GM10248 (cell line): Measurements from ENCODE around the gene WDFY2.

Experiments
- CTCF ChIA-PET: fragments of 300-600 bp; sonication (Branson Sonifier 250); formaldehyde crosslinking; extraction: SDS; loops from one replicate; lab custom pipeline; 2021; ENCODE audit warnings: antibody characterized with exemption; lab: Yijun Ruan, JAX
- POLR2A ChIA-PET: fragments of 350-650 bp; sonication (Branson Sonifier 250); formaldehyde crosslinking; extraction: SDS; loops from one replicate; lab custom pipeline; 2020; ENCODE audit warnings: antibody characterized with exemption; lab: Yijun Ruan, JAX
- DNase-seq: peaks from one replicate; pipeline ENCODE4 v3.0.0; 2012; ENCODE audit errors: extremely low spot score
- TF ChIP-seq, protein P1 (sequence below): IDR thresholded peaks from 2 replicates; pipeline ENCODE4 v1.5.1; 2012; ENCODE audit warnings: mild to moderate bottlenecking, low read depth; ENCODE audit errors: extremely low read depth, missing control alignments, control extremely low read depth

The WDFY2 gene

GRCh38 chr13:51806566-51806965 is 222.3 kb downstream of the WDFY2 start:
- ChIA-PET CTCF (interaction anchor here (0.7 to 2.2 kb wide), 5 partner anchors 9 to 681 kb away, joined by 3 to 10 read pairs (median 4); no protein-coding TSS in a partner anchor), POLR2A (no interaction called here)
- DNase-seq: no peak
- TF ChIP-seq, protein P1, sequence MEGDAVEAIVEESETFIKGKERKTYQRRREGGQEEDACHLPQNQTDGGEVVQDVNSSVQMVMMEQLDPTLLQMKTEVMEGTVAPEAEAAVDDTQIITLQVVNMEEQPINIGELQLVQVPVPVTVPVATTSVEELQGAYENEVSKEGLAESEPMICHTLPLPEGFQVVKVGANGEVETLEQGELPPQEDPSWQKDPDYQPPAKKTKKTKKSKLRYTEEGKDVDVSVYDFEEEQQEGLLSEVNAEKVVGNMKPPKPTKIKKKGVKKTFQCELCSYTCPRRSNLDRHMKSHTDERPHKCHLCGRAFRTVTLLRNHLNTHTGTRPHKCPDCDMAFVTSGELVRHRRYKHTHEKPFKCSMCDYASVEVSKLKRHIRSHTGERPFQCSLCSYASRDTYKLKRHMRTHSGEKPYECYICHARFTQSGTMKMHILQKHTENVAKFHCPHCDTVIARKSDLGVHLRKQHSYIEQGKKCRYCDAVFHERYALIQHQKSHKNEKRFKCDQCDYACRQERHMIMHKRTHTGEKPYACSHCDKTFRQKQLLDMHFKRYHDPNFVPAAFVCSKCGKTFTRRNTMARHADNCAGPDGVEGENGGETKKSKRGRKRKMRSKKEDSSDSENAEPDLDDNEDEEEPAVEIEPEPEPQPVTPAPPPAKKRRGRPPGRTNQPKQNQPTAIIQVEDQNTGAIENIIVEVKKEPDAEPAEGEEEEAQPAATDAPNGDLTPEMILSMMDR: no peak

GRCh38 chr13:51807041-51807440 is 222.8 kb downstream of the WDFY2 start:
- POLR2A ChIA-PET: no interaction called here
- CTCF ChIA-PET: interaction anchor here (0.7 to 2.2 kb wide), 3 partner anchors 8 to 321 kb away, joined by 3 to 10 read pairs (median 4); no protein-coding TSS in a partner anchor
- TF ChIP-seq, protein P1: no peak
- DNase-seq: no peak

- ChIA-PET POLR2A (no interaction called here), CTCF (interaction anchor here (1.0 to 2.5 kb wide), 2 partner anchors 11 to 20 kb away, joined by 3 to 10 read pairs; no protein-coding TSS in a partner anchor)
- no peak for DNase-seq
- TF ChIP-seq, protein P1: no peak
Measured at GRCh38 chr13:51808811-51809210, 224.5 kb downstream of the WDFY2 start.

DNA sequence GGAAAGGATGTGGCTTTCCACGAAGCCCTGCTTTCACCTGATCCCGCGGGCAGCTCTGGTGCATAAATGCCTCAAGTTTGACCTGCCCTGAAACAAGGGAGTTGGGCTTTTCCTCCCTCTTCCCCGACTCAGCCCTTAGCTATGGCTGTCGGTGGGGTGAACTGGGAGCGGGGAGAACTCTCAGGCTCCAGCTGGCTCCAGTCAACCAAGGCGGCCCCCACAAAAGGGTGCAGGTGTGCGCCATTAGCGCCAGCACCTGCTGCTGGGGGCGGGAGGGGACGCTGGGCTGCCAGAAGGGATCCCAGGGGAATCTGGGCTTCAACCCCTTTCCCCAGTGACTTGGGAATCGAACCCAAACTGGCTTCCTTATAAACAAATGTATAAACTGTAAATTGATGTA is 226.8 kb downstream of the WDFY2 start:
- no peak for DNase-seq
- CTCF ChIA-PET: interaction anchor here (1.2 to 2.5 kb wide), 4 partner anchors 10 to 525 kb away, joined by 3 to 10 read pairs (median 4); no protein-coding TSS in a partner anchor
- POLR2A ChIA-PET: interaction anchor here (0.6 kb wide), 1 partner anchor 15 kb away, joined by 5 read pairs; no protein-coding TSS in a partner anchor
- TF ChIP-seq, protein P1: no peak

GRCh38 chr13:51811920-51812451 is 227.7 kb downstream of the WDFY2 start:
- TF ChIP-seq, protein P1: no peak
- CTCF ChIA-PET: interaction anchor here (1.7 to 4.3 kb wide), 4 partner anchors 14 to 687 kb away, joined by 4 to 48 read pairs (median 13); no protein-coding TSS in a partner anchor
- POLR2A ChIA-PET: interaction anchor here (1.2 kb wide), 1 partner anchor 359 kb away, joined by 3 read pairs; the partner anchor contains the start of gene INTS6
- no peak for DNase-seq

GRCh38 chr13:51814071-51814470 is 229.8 kb downstream of the WDFY2 start:
- TF ChIP-seq, protein P1: no peak
- CTCF ChIA-PET: interaction anchor here (0.6 to 4.3 kb wide), 31 partner anchors 9 to 689 kb away, joined by 3 to 48 read pairs (median 5); partner anchors contain the start of genes CCDC70, INTS6, TMEM272 and VPS36
- POLR2A ChIA-PET: interaction anchor here (1.1 kb wide), 1 partner anchor 361 kb away, joined by 4 read pairs; the partner anchor contains the start of gene INTS6
- DNase-seq: no peak
